UCSD-AML1 (cell line): ENCODE data around the gene GDPD5.

Source experiments
- DNase-seq: peaks from one replicate; lab custom pipeline; 2025; ENCODE audit not compliant: unreplicated experiment; lab: John Stamatoyannopoulos, UW

The GDPD5 gene

GRCh38 chr11:75525433-75526191, at the start of gene GDPD5:
Gene GDPD5, minus strand, starts transcription at chr11:75525941. Its CDS starts 48,206 bp downstream, at chr11:75477735.
- peak; percentile 92 for DNase-seq

- no peak for DNase-seq
Measured at GRCh38 chr11:75574698-75575602, 49.2 kb upstream of the GDPD5 start.

- DNase-seq: no peak
Measured at GRCh38 chr11:75572744-75573143, 47.0 kb upstream of the GDPD5 start.

GRCh38 chr11:75571625-75572024, 45.9 kb upstream of the GDPD5 start:
- no peak for DNase-seq

GRCh38 chr11:75570559-75571139, 44.9 kb upstream of the GDPD5 start:
- DNase-seq: no peak

GRCh38 chr11:75568616-75569219, 43.0 kb upstream of the GDPD5 start:
- no peak for DNase-seq

- no peak for DNase-seq
Measured at GRCh38 chr11:75567971-75568370, 42.2 kb upstream of the GDPD5 start.

- no peak for DNase-seq
Measured at GRCh38 chr11:75566763-75567279, 41.1 kb upstream of the GDPD5 start.

- no peak for DNase-seq
Measured at GRCh38 chr11:75565916-75566762, 40.4 kb upstream of the GDPD5 start.

- no peak for DNase-seq
Measured at GRCh38 chr11:75565221-75565814, 39.6 kb upstream of the GDPD5 start.

GRCh38 chr11:75563978-75564552, 38.3 kb upstream of the GDPD5 start:
- no peak for DNase-seq

- no peak for DNase-seq
Measured at GRCh38 chr11:75563501-75563977, 37.8 kb upstream of the GDPD5 start.

GRCh38 chr11:75562836-75563484, 37.2 kb upstream of the GDPD5 start:
- DNase-seq: peak; percentile 67

GRCh38 chr11:75562048-75562835, 36.5 kb upstream of the GDPD5 start, which contains the start of gene SERPINH1:
Gene SERPINH1, plus strand, starts transcription at chr11:75562253. Its CDS starts 4,097 bp downstream, at chr11:75566350.
- DNase-seq: peak; percentile 80

- DNase-seq: no peak
Measured at GRCh38 chr11:75561426-75562047, 35.8 kb upstream of the GDPD5 start.

GRCh38 chr11:75560644-75561043, 34.9 kb upstream of the GDPD5 start:
- no peak for DNase-seq
